Measurements from ENCODE around the gene COASY.
A peak's percentile ranks its signal among the peaks of the same experiment; 100 is the strongest.

The COASY gene

DNA sequence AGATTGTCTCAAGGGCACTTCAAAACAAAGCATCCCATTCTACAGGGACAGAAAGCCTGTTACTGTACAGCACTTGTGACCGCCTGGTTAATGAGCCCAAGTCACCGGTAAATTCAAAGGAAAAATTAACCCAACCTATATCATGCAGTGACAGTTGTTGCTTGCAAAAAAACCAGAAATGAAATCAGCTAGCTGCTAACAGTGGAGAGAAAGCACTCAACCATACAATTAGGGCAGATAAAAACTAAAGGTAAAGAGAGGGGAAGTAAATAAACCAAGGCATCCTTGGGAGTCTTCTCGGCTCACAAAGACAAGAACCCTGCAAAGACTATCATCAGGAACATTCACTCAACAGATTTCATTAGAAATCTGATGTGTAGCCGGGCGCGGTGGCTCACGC is 41.4 kb downstream of the COASY start:
- H3K4me2 ChIP-seq (ENCODE audit: low read length), result peak overlapping the region; percentile 49
- no peak for TF ChIP-seq EZH2 (IDR thresholded peaks at IDR 0.05; ENCODE audit: borderline replicate concordance, low read length)
- no peak for TF ChIP-seq CTCF (IDR thresholded peaks at IDR 0.05; ENCODE audit: low read length)
- H3K9me3 ChIP-seq (ENCODE audit: low read length), result no peaks in the 10 kb centered on the region
- no peaks in the 10 kb centered on the region for H4K20me1 ChIP-seq (ENCODE audit: insufficient read depth, low read length)
- no peak overlapping the region for H2AFZ ChIP-seq (ENCODE audit: low read length)
- H3K27me3 ChIP-seq (ENCODE audit: insufficient read depth, low read length), result no peaks in the 10 kb centered on the region
- peak overlapping the region; percentile 74 for H3K27ac ChIP-seq (ENCODE audit: low read depth, low read length, poor library complexity, severe bottlenecking)
- no peak overlapping the region; the same call in 1 of the 2 replicates for H3K9ac ChIP-seq (ENCODE audit: low read length)
- H3F3A ChIP-seq (ENCODE audit: insufficient read depth, low read length), result peaks cover 11% of the 10 kb centered on the region
- H3K4me3 ChIP-seq (ENCODE audit: low read depth, low read length, poor library complexity, severe bottlenecking), result peak overlapping the region; percentile 37
- H3K36me3 ChIP-seq (ENCODE audit: insufficient read depth, low read length), result peaks cover 22% of the 10 kb centered on the region
- H3K79me2 ChIP-seq (ENCODE audit: insufficient read depth, low read length), result peaks cover 81% of the 10 kb centered on the region
- no peaks in the 10 kb centered on the region for H3K9me2 ChIP-seq (ENCODE audit: low read depth, low read length)
- peaks cover 54% of the 10 kb centered on the region for H3K4me1 ChIP-seq (ENCODE audit: insufficient read depth, low read length, severe bottlenecking)

GRCh38 chr17:42607769-42608168 is 45.8 kb downstream of the COASY start:
- no peaks in the 10 kb centered on the region for H3K9me3 ChIP-seq (ENCODE audit: low read length)
- H3K4me3 ChIP-seq (ENCODE audit: low read depth, low read length, poor library complexity, severe bottlenecking), result peak overlapping the region; percentile 81
- H2AFZ ChIP-seq (ENCODE audit: low read length), result no peak overlapping the region
- H3K9ac ChIP-seq (ENCODE audit: low read length), result peak overlapping the region; percentile 85
- no peaks in the 10 kb centered on the region for H3K27me3 ChIP-seq (ENCODE audit: insufficient read depth, low read length)
- peaks cover 62% of the 10 kb centered on the region for H3K79me2 ChIP-seq (ENCODE audit: insufficient read depth, low read length)
- peaks cover 58% of the 10 kb centered on the region for H3K4me1 ChIP-seq (ENCODE audit: insufficient read depth, low read length, severe bottlenecking)
- H3K9me2 ChIP-seq (ENCODE audit: low read depth, low read length), result no peaks in the 10 kb centered on the region
- peak overlapping the region; percentile 79 for H3K4me2 ChIP-seq (ENCODE audit: low read length)
- H3K36me3 ChIP-seq (ENCODE audit: insufficient read depth, low read length), result peaks cover 13% of the 10 kb centered on the region; the same call in 1 of the 2 replicates
- no peak for TF ChIP-seq EZH2 (IDR thresholded peaks at IDR 0.05; ENCODE audit: borderline replicate concordance, low read length)
- TF ChIP-seq CTCF (IDR thresholded peaks at IDR 0.05; ENCODE audit: low read length), result no peak
- no peaks in the 10 kb centered on the region for H4K20me1 ChIP-seq (ENCODE audit: insufficient read depth, low read length)
- H3F3A ChIP-seq (ENCODE audit: insufficient read depth, low read length), result peaks cover 11% of the 10 kb centered on the region
- peak overlapping the region; percentile 81 for H3K27ac ChIP-seq (ENCODE audit: low read depth, low read length, poor library complexity, severe bottlenecking)

GRCh38 chr17:42608305-42609181 is 46.6 kb downstream of the COASY start:
- H3K4me1 ChIP-seq (ENCODE audit: insufficient read depth, low read length, severe bottlenecking), result peaks cover 51% of the 10 kb centered on the region
- peak overlapping the region; percentile 81 for H3K27ac ChIP-seq (ENCODE audit: low read depth, low read length, poor library complexity, severe bottlenecking)
- H3K9me3 ChIP-seq (ENCODE audit: low read length), result no peaks in the 10 kb centered on the region
- peak overlapping the region; percentile 81 for H3K4me3 ChIP-seq (ENCODE audit: low read depth, low read length, poor library complexity, severe bottlenecking)
- no peak overlapping the region for H2AFZ ChIP-seq (ENCODE audit: low read length)
- TF ChIP-seq CTCF (IDR thresholded peaks at IDR 0.05; ENCODE audit: low read length), result no peak
- TF ChIP-seq EZH2 (IDR thresholded peaks at IDR 0.05; ENCODE audit: borderline replicate concordance, low read length), result no peak
- peaks cover 11% of the 10 kb centered on the region for H3F3A ChIP-seq (ENCODE audit: insufficient read depth, low read length)
- no peaks in the 10 kb centered on the region for H3K9me2 ChIP-seq (ENCODE audit: low read depth, low read length)
- H3K36me3 ChIP-seq (ENCODE audit: insufficient read depth, low read length), result peaks cover 21% of the 10 kb centered on the region; the same call in 1 of the 2 replicates
- H3K27me3 ChIP-seq (ENCODE audit: insufficient read depth, low read length), result no peaks in the 10 kb centered on the region
- no peaks in the 10 kb centered on the region for H4K20me1 ChIP-seq (ENCODE audit: insufficient read depth, low read length)
- H3K4me2 ChIP-seq (ENCODE audit: low read length), result peak overlapping the region; percentile 79
- H3K79me2 ChIP-seq (ENCODE audit: insufficient read depth, low read length), result peaks cover 56% of the 10 kb centered on the region
- peak overlapping the region; percentile 85 for H3K9ac ChIP-seq (ENCODE audit: low read length)

Data from OCI-LY1 (cell line).